SU-DHL-6 (cell line): ENCODE measurements around the gene CD47.

Experiments
- H2AFZ ChIP-seq: fragments of 200-600 bp; sonication (generic); 2 replicates; pipeline ENCODE4 v1.6.1; 2014; ENCODE audit warnings: low read depth, mild to moderate bottlenecking, moderate library complexity, mixed read lengths, antibody characterized with exemption, low read length; ENCODE audit not compliant: severe bottlenecking
- H3F3A ChIP-seq: fragments of 200-600 bp; shearing (Covaris generic); 2 replicates; pipeline ENCODE4 v1.6.0; 2016; ENCODE audit warnings: antibody characterized with exemption, mild to moderate bottlenecking; ENCODE audit not compliant: insufficient read depth
- H3K27ac ChIP-seq: fragments of 200-600 bp; sonication (generic); 2 replicates; pipeline ENCODE4 v1.5.1; 2016; ENCODE audit warnings: low read depth, mild to moderate bottlenecking, low read length, moderate library complexity, mixed read lengths
- H3K27me3 ChIP-seq: fragments of 200-600 bp; sonication (generic), shearing (Covaris generic); 2 replicates; pipeline ENCODE4 v1.6.0; 2014; ENCODE audit warnings: mild to moderate bottlenecking, low read length
- H3K36me3 ChIP-seq: fragments of 200-600 bp; sonication (generic); 2 replicates; pipeline ENCODE4 v1.6.1; 2014; ENCODE audit warnings: mild to moderate bottlenecking, low read length, mixed read lengths
- H3K4me2 ChIP-seq: fragments of 300-600, 200-600 bp; shearing (Covaris generic), sonication (generic); 2 replicates; pipeline ENCODE4 v1.6.0; 2014; ENCODE audit warnings: low read length, low read depth, mild to moderate bottlenecking; ENCODE audit not compliant: poor library complexity, severe bottlenecking
- H3K4me3 ChIP-seq: fragments of 200-600 bp; sonication (generic); 2 replicates; pipeline ENCODE4 v1.5.1; 2014; ENCODE audit warnings: antibody characterized with exemption, low read length, mild to moderate bottlenecking, mixed read lengths; ENCODE audit not compliant: insufficient read depth, poor library complexity, severe bottlenecking
- H3K79me2 ChIP-seq: fragments of 200-600 bp; sonication (generic); 2 replicates; pipeline ENCODE4 v1.6.1; 2014; ENCODE audit warnings: mild to moderate bottlenecking, low read length, moderate library complexity; ENCODE audit not compliant: insufficient read depth
- H3K9ac ChIP-seq: fragments of 200-600 bp; sonication (generic); 2 replicates; pipeline ENCODE4 v1.7.0; 2014; ENCODE audit warnings: mild to moderate bottlenecking, low read length
- H3K9me2 ChIP-seq: fragments of 200-600 bp; sonication (generic); replicated peaks from 2 replicates; pipeline ENCODE4 v1.6.1; 2014; ENCODE audit warnings: low read length; ENCODE audit not compliant: insufficient read depth
- H3K9me3 ChIP-seq: fragments of 200-600 bp; sonication (generic); 2 replicates; pipeline ENCODE4 v1.6.1; 2014; ENCODE audit warnings: low read length, mixed read lengths; ENCODE audit not compliant: insufficient read depth
- H4K20me1 ChIP-seq: fragments of 200-600 bp; sonication (generic); 2 replicates; pipeline ENCODE4 v1.6.1; 2014; ENCODE audit warnings: low read depth, mild to moderate bottlenecking, antibody characterized with exemption, low read length, moderate library complexity, mixed read lengths
- EZH2phosphoT487 ChIP-seq: fragments of 200-600 bp; sonication (generic), shearing (Covaris generic); conservative IDR thresholded peaks from 2 replicates; pipeline ENCODE4 v1.6.1; 2018; ENCODE audit warnings: mild to moderate bottlenecking, antibody characterized with exemption, low read length, moderate library complexity, mixed read lengths
- TF ChIP-seq, protein P1 (sequence below): fragments of 200-600 bp; sonication (generic); IDR thresholded peaks from one replicate; pipeline ENCODE4 v1.5.1; 2017; ENCODE audit warnings: antibody characterized with exemption, mild to moderate bottlenecking, low read length, moderate library complexity; ENCODE audit not compliant: insufficient read depth, poor library complexity, severe bottlenecking

Gene CD47

DNA sequence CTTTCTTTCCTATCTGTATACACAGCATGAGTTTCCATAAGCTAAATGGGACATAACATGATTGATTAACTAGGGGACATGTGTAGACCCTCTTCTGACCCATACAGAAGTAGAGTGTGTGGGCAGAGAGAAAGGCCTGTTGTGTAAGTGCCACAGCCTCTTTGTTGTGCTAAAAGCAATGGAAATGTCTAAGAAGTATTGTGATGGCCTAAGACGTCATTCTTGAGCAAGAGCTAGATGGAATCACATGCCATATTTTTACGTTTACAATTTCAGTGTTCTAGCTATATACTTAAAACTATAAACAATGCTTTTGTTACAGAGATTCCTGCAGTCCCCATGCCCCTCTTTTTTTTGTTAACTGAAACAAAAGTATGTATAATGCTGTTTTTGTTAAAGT lies 61.9 kb downstream of the CD47 start:
- TF ChIP-seq, protein P1, sequence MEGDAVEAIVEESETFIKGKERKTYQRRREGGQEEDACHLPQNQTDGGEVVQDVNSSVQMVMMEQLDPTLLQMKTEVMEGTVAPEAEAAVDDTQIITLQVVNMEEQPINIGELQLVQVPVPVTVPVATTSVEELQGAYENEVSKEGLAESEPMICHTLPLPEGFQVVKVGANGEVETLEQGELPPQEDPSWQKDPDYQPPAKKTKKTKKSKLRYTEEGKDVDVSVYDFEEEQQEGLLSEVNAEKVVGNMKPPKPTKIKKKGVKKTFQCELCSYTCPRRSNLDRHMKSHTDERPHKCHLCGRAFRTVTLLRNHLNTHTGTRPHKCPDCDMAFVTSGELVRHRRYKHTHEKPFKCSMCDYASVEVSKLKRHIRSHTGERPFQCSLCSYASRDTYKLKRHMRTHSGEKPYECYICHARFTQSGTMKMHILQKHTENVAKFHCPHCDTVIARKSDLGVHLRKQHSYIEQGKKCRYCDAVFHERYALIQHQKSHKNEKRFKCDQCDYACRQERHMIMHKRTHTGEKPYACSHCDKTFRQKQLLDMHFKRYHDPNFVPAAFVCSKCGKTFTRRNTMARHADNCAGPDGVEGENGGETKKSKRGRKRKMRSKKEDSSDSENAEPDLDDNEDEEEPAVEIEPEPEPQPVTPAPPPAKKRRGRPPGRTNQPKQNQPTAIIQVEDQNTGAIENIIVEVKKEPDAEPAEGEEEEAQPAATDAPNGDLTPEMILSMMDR: no peak
- TF ChIP-seq EZH2phosphoT487: no peak
- Histone ChIP-seq H3K4me3 (no peak overlapping the region), H3K4me2 (no peak overlapping the region), H2AFZ (no peak overlapping the region), H3K9ac (no peak overlapping the region), H3K27ac (no peak overlapping the region), H3K9me2 (no peaks in the 10 kb centered on the region), H3K27me3 (no peaks in the 10 kb centered on the region), H4K20me1 (no peaks in the 10 kb centered on the region), H3K36me3 (0 out of 2 replicates have a peak, but pooled peaks cover 3% of the 10 kb centered on the region), H3F3A (no peaks in the 10 kb centered on the region), H3K9me3 (no peaks in the 10 kb centered on the region), H3K79me2 (no peaks in the 10 kb centered on the region)

GRCh38 chr3:108025177-108025576 lies 65.7 kb downstream of the CD47 start:
- no peak overlapping the region for H2AFZ ChIP-seq
- H3K4me2 ChIP-seq: no peak overlapping the region
- H3K9ac ChIP-seq: no peak overlapping the region
- TF ChIP-seq, protein P1: no peak
- no peak for TF ChIP-seq EZH2phosphoT487
- H3K4me3 ChIP-seq: no peak overlapping the region
- 0 out of 2 replicates have a peak, but pooled peaks cover 3% of the 10 kb centered on the region for H3K36me3 ChIP-seq
- H3K27me3 ChIP-seq: no peaks in the 10 kb centered on the region
- H3K9me2 ChIP-seq: no peaks in the 10 kb centered on the region
- no peaks in the 10 kb centered on the region for H3F3A ChIP-seq
- H4K20me1 ChIP-seq: no peaks in the 10 kb centered on the region
- H3K79me2 ChIP-seq: no peaks in the 10 kb centered on the region
- H3K27ac ChIP-seq: no peak overlapping the region
- H3K9me3 ChIP-seq: no peaks in the 10 kb centered on the region

GRCh38 chr3:108024146-108024850 lies 66.5 kb downstream of the CD47 start:
- no peaks in the 10 kb centered on the region for H3F3A ChIP-seq
- no peaks in the 10 kb centered on the region for H3K79me2 ChIP-seq
- no peak overlapping the region for H3K27ac ChIP-seq
- no peak for TF ChIP-seq EZH2phosphoT487
- TF ChIP-seq, protein P1: no peak
- no peak overlapping the region for H3K4me2 ChIP-seq
- H3K9me3 ChIP-seq: no peaks in the 10 kb centered on the region
- H2AFZ ChIP-seq: no peak overlapping the region
- 0 out of 2 replicates have a peak, but pooled peaks cover 3% of the 10 kb centered on the region for H3K36me3 ChIP-seq
- no peak overlapping the region for H3K4me3 ChIP-seq
- no peaks in the 10 kb centered on the region for H3K27me3 ChIP-seq
- no peaks in the 10 kb centered on the region for H3K9me2 ChIP-seq
- no peak overlapping the region for H3K9ac ChIP-seq
- no peaks in the 10 kb centered on the region for H4K20me1 ChIP-seq
